Type B pancreatic cell (in vitro differentiated cells): ENCODE data around the gene C1orf53. TPM values are rescaled to one million over a fixed set of nuclear protein-coding genes. Genes with fewer than 3 reads are reported as not detected.

Source experiments
- DNase-seq: peaks from one replicate; pipeline ENCODE4 v3.0.0; 2021; ENCODE audit warnings: mixed read lengths; ENCODE audit not compliant: unreplicated experiment; ENCODE audit errors: extremely low spot score
- H3K27ac Mint-ChIP-seq: 2 replicates; pipeline ENCODE4 v1.8.0; 2021; ENCODE audit warnings: mild to moderate bottlenecking, mixed read lengths
- H3K27me3 Mint-ChIP-seq: 2 replicates; pipeline ENCODE4 v1.8.0; 2021; ENCODE audit warnings: mixed read lengths
- H3K36me3 Mint-ChIP-seq: 2 replicates; pipeline ENCODE4 v1.8.0; 2021; ENCODE audit warnings: mixed read lengths
- H3K4me1 Mint-ChIP-seq: one replicate; pipeline ENCODE4 v1.8.0; 2021; ENCODE audit warnings: mixed read lengths; ENCODE audit not compliant: unreplicated experiment
- H3K4me3 Mint-ChIP-seq: 2 replicates; pipeline ENCODE4 v1.8.0; 2021; ENCODE audit warnings: mild to moderate bottlenecking, mixed read lengths
- H3K9me3 Mint-ChIP-seq: 2 replicates; pipeline ENCODE4 v1.8.0; 2021; ENCODE audit warnings: mixed read lengths
- CTCF ChIP-seq: fragments of 200-600 bp; sonication (generic); conservative IDR thresholded peaks from 2 replicates; pipeline ENCODE4 v1.5.0; 2021; ENCODE audit warnings: antibody characterized with exemption, mild to moderate bottlenecking
- total RNA-seq: library from RNA; stranded (reverse); gene quantifications from 2 replicates; pipeline ENCODE4 v1.2.1, GENCODE V29; 2021; ENCODE audit warnings: low replicate concordance

The C1orf53 gene
- total RNA-seq, 1 donor from 2014 or later: 2.2 TPM

GRCh38 chr1:197884173-197884572, 18.3 kb upstream of the C1orf53 start:
- TF ChIP-seq CTCF: no peak
- Mint-ChIP-seq H3K27me3 (no peaks in the 10 kb centered on the region), H3K4me3 (no peak overlapping the region), H3K36me3 (no peaks in the 10 kb centered on the region), H3K9me3 (no peaks in the 10 kb centered on the region), H3K27ac (no peak overlapping the region), H3K4me1 (no peaks in the 10 kb centered on the region)
- no peak for DNase-seq

- H3K9me3 Mint-ChIP-seq: no peaks in the 10 kb centered on the region
Measured at GRCh38 chr1:197890936-197891335, 11.5 kb upstream of the C1orf53 start.

GRCh38 chr1:197892684-197893083, 9.7 kb upstream of the C1orf53 start:
- DNase-seq: no peak
- Mint-ChIP-seq H3K9me3 (no peaks in the 10 kb centered on the region), H3K36me3 (no peaks in the 10 kb centered on the region), H3K27me3 (peaks cover 20% of the 10 kb centered on the region), H3K4me1 (no peaks in the 10 kb centered on the region), H3K4me3 (no peak overlapping the region), H3K27ac (no peak overlapping the region)
- no peak for TF ChIP-seq CTCF

More at GRCh38 chr1:197890936-197891335, 11.5 kb upstream of the C1orf53 start:
- DNase-seq: no peak
- Mint-ChIP-seq H3K4me1 (no peaks in the 10 kb centered on the region), H3K4me3 (no peak overlapping the region), H3K27ac (no peak overlapping the region), H3K27me3 (peaks cover 14% of the 10 kb centered on the region), H3K36me3 (no peaks in the 10 kb centered on the region)
- no peak for TF ChIP-seq CTCF

- no peak for DNase-seq
- H3K27me3 Mint-ChIP-seq: peaks cover 21% of the 10 kb centered on the region
- no peaks in the 10 kb centered on the region for H3K36me3 Mint-ChIP-seq
- no peaks in the 10 kb centered on the region for H3K9me3 Mint-ChIP-seq
- H3K27ac Mint-ChIP-seq: no peak overlapping the region
- TF ChIP-seq CTCF: no peak
- no peak overlapping the region for H3K4me3 Mint-ChIP-seq
- H3K4me1 Mint-ChIP-seq: no peaks in the 10 kb centered on the region
Measured at GRCh38 chr1:197896301-197896700, 6.1 kb upstream of the C1orf53 start.

GRCh38 chr1:197899037-197899436, 3.4 kb upstream of the C1orf53 start:
- DNase-seq: no peak
- Mint-ChIP-seq H3K27ac (no peak overlapping the region), H3K4me1 (peaks cover 6% of the 10 kb centered on the region), H3K36me3 (no peaks in the 10 kb centered on the region), H3K4me3 (no peak overlapping the region), H3K9me3 (no peaks in the 10 kb centered on the region), H3K27me3 (peaks cover 25% of the 10 kb centered on the region)
- TF ChIP-seq CTCF: no peak

GRCh38 chr1:197902131-197902453, 338 bp upstream of the C1orf53 start:
- Mint-ChIP-seq H3K27ac (peak overlapping the region; percentile 89), H3K4me3 (peak overlapping the region; percentile 89), H3K36me3 (no peaks in the 10 kb centered on the region), H3K4me1 (peaks cover 6% of the 10 kb centered on the region), H3K27me3 (peaks cover 51% of the 10 kb centered on the region), H3K9me3 (no peaks in the 10 kb centered on the region)
- no peak for DNase-seq
- TF ChIP-seq CTCF: no peak
